Measurements from ENCODE around the gene MRFAP1L1. TPM values are rescaled to one million over a fixed set of nuclear protein-coding genes. Genes with fewer than 3 reads are reported as not detected.
A peak's percentile ranks its signal among the peaks of the same experiment; 100 is the strongest.

MRFAP1L1 gene
- total and polyA plus RNA-seq, 4 donors, result 29.8 to 41.8 (median 30.7) TPM

- Histone ChIP-seq H3K27me3 (ENCODE audit: control insufficient read depth in 4 of 4, insufficient read depth in 4 of 4, low read length in 3 of 4) (no peaks in the 10 kb centered on the region), H3K27ac (ENCODE audit: low read depth in 1 of 2, low read length in 2 of 2) (peak within 1 kb of the TSS; percentile 82 to 93), H3K9ac (ENCODE audit: low read depth in 1 of 2, low read length in 2 of 2) (peak within 1 kb of the TSS; percentile 72 to 91), H3K4me1 (ENCODE audit: control insufficient read depth in 4 of 4, insufficient read depth in 4 of 4, low read length in 3 of 4) (peaks cover 0 to 26% (median 15%) of the 10 kb centered on the region in 4 donors), H3K4me3 (ENCODE audit: low read depth in 1 of 3, low read length in 3 of 3) (peak within 1 kb of the TSS; percentile 76 to 94 (median 84)), H3K36me3 (ENCODE audit: control insufficient read depth in 4 of 4, insufficient read depth in 3 of 4, low read depth in 1 of 4, low read length in 3 of 4) (no peaks in the 10 kb centered on the region), H3K9me3 (ENCODE audit: control insufficient read depth in 4 of 4, low read length in 3 of 4) (no peaks in the 10 kb centered on the region)
- peak; percentile 89 for DNase-seq (ENCODE audit: low spot score)
- no peak for TF ChIP-seq HNF4G (IDR thresholded peaks at IDR 0.05)
- no peak for TF ChIP-seq ATF3 (IDR thresholded peaks at IDR 0.05)
- peak; percentile 10 for TF ChIP-seq SP1 (IDR thresholded peaks at IDR 0.05)
- TF ChIP-seq EGR1 (IDR thresholded peaks at IDR 0.05; ENCODE audit: low read depth in 2 of 2), result peak in 1 of 2 donors; percentile 75
- TF ChIP-seq RXRA (IDR thresholded peaks at IDR 0.05), result peak in 1 of 2 donors; percentile 18
- TF ChIP-seq RAD21 (IDR thresholded peaks at IDR 0.05), result peak in 1 of 2 donors; percentile 44
- no peak for TF ChIP-seq TAF1 (conservative IDR thresholded peaks at IDR 0.05)
- no peak for TF ChIP-seq CTCF (IDR thresholded peaks at IDR 0.05; ENCODE audit: low read depth, low read length, missing input control)
- no peak for TF ChIP-seq FOXA2 (IDR thresholded peaks at IDR 0.05)
- TF ChIP-seq GABPA (IDR thresholded peaks at IDR 0.05 in 1 of 2, conservative IDR thresholded peaks at IDR 0.05 in 1 of 2), result peak in 1 of 2 donors; percentile 87
- no peak for TF ChIP-seq FOXA1 (IDR thresholded peaks at IDR 0.05)
- WGBS, result under 1% methylated on average over 109 of the region's 109 CpGs
Measured at GRCh38 chr4:6716018-6716911, 6.6 kb upstream of the MRFAP1L1 start, which contains the start of gene BLOC1S4. BLOC1S4 (plus strand) TSS chr4:6716174; CDS start chr4:6716210, 36 bp downstream.

GRCh38 chr4:6715704-6716017, 6.0 kb upstream of the MRFAP1L1 start:
- peak overlapping the region; percentile 82 to 93 for H3K27ac ChIP-seq (ENCODE audit: low read depth in 1 of 2, low read length in 2 of 2)
- peak overlapping the region; percentile 76 to 94 (median 84) for H3K4me3 ChIP-seq (ENCODE audit: low read depth in 1 of 3, low read length in 3 of 3)
- H3K4me1 ChIP-seq (ENCODE audit: control insufficient read depth in 4 of 4, insufficient read depth in 4 of 4, low read length in 3 of 4), result peaks cover 0 to 26% (median 15%) of the 10 kb centered on the region in 4 donors
- no peaks in the 10 kb centered on the region for H3K27me3 ChIP-seq (ENCODE audit: control insufficient read depth in 4 of 4, insufficient read depth in 4 of 4, low read length in 3 of 4)
- no peaks in the 10 kb centered on the region for H3K9me3 ChIP-seq (ENCODE audit: control insufficient read depth in 4 of 4, low read length in 3 of 4)
- 7% methylated on average over 9 of the region's 9 CpGs for WGBS
- H3K36me3 ChIP-seq (ENCODE audit: control insufficient read depth in 4 of 4, insufficient read depth in 3 of 4, low read depth in 1 of 4, low read length in 3 of 4), result no peaks in the 10 kb centered on the region
- H3K9ac ChIP-seq (ENCODE audit: low read depth in 1 of 2, low read length in 2 of 2), result peak overlapping the region in 1 of 2 donors; percentile 49
- TF ChIP-seq RAD21 (IDR thresholded peaks at IDR 0.05), result peak in 1 of 2 donors; percentile 30
- no peak for TF ChIP-seq JUND (IDR thresholded peaks at IDR 0.05)
- TF ChIP-seq YY1 (IDR thresholded peaks at IDR 0.05), result peak; percentile 56
- no peak for DNase-seq (ENCODE audit: low spot score)

GRCh38 chr4:6714954-6715353, 5.3 kb upstream of the MRFAP1L1 start:
- DNase-seq (ENCODE audit: low spot score), result no peak
- H3K36me3 ChIP-seq (ENCODE audit: control insufficient read depth in 4 of 4, insufficient read depth in 3 of 4, low read depth in 1 of 4, low read length in 3 of 4), result no peaks in the 10 kb centered on the region
- no peak overlapping the region for H3K9ac ChIP-seq (ENCODE audit: low read depth in 1 of 2, low read length in 2 of 2)
- no peak overlapping the region for H3K27ac ChIP-seq (ENCODE audit: low read depth in 1 of 2, low read length in 2 of 2)
- TF ChIP-seq HNF4G (IDR thresholded peaks at IDR 0.05) (no peak), RAD21 (IDR thresholded peaks at IDR 0.05) (no peak), FOXA1 (IDR thresholded peaks at IDR 0.05) (no peak), TAF1 (conservative IDR thresholded peaks at IDR 0.05) (no peak), NR2F2 (IDR thresholded peaks at IDR 0.05) (no peak), HNF4A (conservative IDR thresholded peaks at IDR 0.05) (no peak)
- H3K4me3 ChIP-seq (ENCODE audit: low read depth in 1 of 3, low read length in 3 of 3), result no peak overlapping the region
- no peaks in the 10 kb centered on the region for H3K9me3 ChIP-seq (ENCODE audit: control insufficient read depth in 4 of 4, low read length in 3 of 4)
- no peaks in the 10 kb centered on the region for H3K27me3 ChIP-seq (ENCODE audit: control insufficient read depth in 4 of 4, insufficient read depth in 4 of 4, low read length in 3 of 4)
- H3K4me1 ChIP-seq (ENCODE audit: control insufficient read depth in 4 of 4, insufficient read depth in 4 of 4, low read length in 3 of 4), result peaks cover 3 to 26% (median 16%) of the 10 kb centered on the region in 4 donors
- WGBS, result 87% methylated on average over 1 of the region's 1 CpG
